ENCODE measurements around the gene HOOK2.
"Not testable (repeated sequence)": the region's sequence is repeated elsewhere in the genome, so short reads cannot be mapped to it uniquely, and the experiment has no call there.

The HOOK2 gene, protein sequence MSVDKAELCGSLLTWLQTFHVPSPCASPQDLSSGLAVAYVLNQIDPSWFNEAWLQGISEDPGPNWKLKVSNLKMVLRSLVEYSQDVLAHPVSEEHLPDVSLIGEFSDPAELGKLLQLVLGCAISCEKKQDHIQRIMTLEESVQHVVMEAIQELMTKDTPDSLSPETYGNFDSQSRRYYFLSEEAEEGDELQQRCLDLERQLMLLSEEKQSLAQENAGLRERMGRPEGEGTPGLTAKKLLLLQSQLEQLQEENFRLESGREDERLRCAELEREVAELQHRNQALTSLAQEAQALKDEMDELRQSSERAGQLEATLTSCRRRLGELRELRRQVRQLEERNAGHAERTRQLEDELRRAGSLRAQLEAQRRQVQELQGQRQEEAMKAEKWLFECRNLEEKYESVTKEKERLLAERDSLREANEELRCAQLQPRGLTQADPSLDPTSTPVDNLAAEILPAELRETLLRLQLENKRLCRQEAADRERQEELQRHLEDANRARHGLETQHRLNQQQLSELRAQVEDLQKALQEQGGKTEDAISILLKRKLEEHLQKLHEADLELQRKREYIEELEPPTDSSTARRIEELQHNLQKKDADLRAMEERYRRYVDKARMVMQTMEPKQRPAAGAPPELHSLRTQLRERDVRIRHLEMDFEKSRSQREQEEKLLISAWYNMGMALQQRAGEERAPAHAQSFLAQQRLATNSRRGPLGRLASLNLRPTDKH

DNA sequence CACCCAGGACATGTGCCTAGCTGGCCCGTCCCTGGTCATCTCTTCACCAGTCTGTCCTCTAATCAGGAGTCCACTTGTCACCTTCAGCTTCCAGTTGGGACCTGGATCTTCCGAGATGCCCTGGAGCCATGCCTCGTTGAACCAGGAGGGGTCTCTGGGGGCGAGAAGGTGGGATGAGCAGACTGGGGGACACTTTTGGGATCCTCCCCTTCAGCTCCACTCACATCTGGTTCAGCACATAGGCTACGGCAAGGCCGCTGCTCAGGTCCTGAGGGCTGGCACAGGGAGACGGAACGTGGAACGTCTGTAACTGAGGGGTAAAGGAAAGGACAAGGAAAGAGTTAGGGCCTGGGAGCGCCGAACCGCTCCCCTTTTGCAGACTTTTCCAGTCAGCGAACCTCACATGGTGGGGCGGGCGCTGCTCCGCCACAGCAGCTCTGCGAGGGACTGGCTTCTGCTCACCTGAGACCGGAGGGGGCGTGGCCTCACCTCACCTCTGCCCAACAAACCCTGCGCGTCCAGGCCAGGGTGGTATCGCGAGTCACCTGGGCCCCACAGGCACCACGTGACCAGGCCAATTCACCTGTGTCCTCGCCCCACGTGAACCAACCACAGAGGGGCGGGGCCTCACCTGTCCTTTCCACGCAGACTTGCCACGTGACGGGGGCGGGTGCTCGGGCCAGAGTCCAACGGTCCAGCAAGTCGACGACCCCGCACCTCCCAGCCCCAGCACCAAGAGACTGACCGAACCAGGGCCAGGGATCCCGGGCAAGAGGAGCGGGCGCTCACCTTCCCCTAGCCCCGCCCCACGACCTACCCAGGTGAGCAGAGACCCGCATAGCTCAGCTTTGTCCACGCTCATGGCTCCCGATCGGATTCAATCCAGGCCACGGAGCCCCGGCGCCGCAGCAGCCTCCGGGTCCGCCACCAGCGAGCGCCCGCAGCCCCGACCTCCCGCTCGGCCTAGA is at the start of gene HOOK2:
TSS of gene HOOK2 (minus strand) at position 965 of the 968 bp plus-strand sequence. CDS start at position 862, 103 bp downstream.
- peak; percentile 70 for DNase-seq

DNA sequence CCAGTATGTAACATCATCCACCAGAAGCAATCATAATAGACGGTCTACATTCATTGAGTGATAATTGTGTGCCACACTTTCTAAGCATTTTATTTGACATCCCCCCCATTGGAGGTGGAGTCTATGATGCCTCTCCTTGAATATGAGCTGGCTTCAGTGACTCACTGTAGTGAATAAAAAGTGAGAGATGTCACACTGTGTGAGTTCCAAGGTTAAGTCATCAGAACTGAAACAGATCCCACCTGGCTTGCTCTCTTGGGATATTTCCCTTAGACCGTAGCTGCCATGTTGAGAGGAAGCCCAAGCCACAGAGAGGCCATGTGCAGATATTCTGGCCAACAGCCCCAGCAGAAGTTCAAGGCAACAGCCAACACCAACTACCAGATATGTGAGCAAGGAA is 46.4 kb upstream of the HOOK2 start:
- DNase-seq, result no peak

DNA sequence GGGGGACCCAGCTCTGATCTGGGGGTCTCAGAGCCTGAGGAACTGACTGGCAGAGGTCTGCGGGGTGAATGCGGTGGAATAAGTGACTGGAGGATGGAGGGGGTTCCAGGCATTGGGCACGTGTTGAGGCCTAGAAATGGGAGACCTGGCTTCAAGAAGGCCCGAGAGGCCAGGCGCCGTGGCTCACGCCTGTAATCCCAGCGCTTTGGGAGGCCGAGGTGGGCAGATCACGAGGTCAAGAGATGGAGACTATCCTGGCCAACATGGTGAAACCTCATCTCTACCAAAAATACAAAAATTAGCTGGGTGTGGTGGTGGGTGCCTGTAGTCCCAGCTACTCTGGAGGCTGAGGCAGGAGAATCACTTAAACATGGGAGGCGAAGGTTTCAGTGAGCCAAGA is 42.5 kb upstream of the HOOK2 start:
- not testable (repeated sequence) for DNase-seq

DNA sequence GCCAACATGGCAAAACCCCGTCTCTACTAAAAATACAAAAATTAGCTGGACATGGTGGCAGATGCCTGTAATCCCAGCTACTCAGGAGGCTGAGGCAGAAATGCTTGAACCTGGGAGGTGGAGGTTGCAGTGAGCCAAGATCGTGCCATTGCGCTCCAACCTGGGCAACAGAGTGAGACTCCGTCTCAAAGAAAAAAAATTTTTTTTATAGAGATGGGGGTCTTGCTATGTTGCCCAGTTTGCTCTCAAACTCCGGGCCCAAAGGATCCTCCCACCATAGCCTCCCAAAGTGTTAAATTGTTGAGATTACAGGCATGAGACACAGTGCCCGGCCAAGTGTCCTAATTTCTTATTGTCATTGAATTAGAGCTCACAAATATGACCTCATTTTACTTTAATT is 41.8 kb upstream of the HOOK2 start:
- not testable (repeated sequence) for DNase-seq

DNA sequence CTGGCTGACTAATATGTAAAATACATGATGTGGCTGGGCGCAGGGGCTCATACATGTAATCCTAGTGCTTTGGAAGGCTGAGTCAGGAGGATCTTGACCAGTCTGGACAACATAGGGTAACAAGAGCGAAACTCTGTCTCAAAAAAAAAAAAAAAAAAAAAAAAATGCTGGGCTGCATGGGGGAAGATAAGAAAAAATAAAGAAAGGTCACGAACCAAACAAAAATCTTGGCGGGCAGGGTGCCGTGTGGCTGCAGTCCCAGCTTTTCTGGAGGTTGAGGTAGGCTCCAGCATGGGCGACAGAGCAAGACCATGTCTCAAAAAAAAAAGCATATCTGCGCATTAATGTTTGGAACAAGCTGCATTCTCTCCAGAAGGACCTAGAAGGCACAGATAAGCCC is 39.7 kb upstream of the HOOK2 start:
- no peak for DNase-seq

DNA sequence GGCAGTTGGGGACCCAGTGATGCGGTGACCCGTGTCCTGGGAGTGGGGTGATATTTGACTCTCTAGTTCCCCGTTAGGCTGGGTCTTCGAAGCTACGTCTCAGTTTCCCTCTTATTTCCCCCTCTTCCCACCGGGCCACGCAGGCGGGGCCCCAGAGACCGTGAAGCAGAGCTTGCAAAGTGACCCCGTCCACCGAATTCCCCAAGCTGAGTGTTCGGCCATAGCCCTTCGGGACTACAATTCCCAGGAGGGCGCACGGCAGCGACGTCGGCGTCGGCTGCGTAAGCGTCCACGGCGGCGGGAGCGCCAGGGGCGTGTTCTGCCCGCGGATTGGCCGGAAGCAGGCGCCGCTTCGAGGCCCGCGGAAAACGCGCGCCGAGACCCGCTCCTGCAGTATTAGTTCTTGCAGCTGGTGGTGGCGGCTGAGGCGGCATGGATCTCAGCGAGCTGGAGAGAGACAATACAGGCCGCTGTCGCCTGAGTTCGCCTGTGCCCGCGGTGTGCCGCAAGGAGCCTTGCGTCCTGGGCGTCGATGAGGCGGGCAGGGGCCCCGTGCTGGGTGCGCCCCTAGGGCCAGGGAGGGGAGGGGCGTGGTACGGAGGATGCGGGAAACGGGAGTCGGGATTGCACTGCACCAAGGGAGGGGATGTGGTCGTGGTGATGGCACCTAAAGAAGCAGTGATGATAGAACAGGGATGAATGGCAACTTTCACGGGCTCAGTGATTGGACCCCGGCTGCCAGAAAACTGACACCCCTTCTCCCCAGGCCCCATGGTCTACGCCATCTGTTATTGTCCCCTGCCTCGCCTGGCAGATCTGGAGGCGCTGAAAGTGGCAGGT is 31.1 kb upstream of the HOOK2 start, which contains the start of gene RNASEH2A:
TSS of gene RNASEH2A (plus strand) at position 343 of the 840 bp plus-strand sequence. CDS start at position 433, 90 bp downstream.
- DNase-seq, result peak; percentile 85

DNA sequence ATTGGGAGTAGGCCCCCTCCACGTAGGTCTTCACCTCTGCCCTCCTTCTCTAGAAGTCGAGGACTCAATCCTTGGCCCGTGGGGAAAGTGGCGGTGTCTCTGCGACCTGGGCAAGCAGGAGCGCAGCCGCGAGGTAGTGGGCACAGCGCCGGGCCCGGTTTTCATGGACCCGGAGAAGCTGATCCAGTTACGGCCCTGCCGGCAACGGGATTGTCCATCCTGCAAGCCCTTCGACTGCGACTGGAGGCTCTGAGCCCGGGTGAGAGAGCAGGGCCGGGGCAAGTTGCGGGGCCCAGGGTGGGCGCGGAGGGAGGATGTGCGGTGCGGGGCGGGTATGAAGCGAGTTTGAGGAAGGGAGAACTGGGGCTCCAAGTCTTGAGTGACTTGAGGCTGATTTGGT is 28.7 kb upstream of the HOOK2 start:
- DNase-seq, result no peak

DNA sequence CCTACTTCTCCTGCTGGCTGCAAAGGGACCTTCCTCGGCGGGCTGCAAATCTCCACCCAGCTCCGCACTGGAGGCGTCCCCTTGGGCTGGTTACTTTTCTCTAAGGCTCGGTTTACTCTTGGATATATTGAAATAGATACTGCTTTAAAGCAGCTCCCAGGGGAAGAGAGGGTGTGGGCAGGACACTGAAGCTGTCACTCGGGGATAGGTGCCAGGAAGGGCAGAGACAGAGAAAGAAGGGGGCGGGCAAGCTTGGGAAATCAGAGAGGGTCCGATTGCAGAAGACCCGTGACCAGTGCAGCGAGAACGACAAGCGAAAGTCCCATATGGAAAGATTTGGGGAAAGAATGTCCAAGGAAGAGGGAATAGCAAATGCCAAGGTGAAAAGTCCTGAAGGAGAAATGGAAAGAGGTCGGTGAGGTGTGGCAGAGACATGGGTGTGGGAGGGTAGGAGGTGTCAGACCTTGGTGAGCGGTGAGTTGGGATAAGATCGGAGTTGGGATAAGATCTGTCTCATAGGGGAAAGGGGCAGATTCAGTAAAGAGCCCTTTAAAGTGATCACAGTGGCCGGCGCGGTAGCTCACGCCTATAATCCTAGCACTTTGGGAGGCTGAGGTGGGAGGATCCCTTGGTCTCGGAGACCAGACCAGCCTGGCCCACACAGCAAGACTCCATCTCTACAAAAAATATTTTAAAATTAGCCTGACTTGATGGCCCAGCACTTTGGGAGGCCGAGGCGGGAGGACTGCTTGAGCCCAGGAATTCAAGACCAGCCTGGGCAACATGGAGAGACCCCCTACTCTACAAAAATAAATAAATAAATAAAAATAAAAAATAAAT is 27.1 kb upstream of the HOOK2 start:
- DNase-seq, result no peak

DNA sequence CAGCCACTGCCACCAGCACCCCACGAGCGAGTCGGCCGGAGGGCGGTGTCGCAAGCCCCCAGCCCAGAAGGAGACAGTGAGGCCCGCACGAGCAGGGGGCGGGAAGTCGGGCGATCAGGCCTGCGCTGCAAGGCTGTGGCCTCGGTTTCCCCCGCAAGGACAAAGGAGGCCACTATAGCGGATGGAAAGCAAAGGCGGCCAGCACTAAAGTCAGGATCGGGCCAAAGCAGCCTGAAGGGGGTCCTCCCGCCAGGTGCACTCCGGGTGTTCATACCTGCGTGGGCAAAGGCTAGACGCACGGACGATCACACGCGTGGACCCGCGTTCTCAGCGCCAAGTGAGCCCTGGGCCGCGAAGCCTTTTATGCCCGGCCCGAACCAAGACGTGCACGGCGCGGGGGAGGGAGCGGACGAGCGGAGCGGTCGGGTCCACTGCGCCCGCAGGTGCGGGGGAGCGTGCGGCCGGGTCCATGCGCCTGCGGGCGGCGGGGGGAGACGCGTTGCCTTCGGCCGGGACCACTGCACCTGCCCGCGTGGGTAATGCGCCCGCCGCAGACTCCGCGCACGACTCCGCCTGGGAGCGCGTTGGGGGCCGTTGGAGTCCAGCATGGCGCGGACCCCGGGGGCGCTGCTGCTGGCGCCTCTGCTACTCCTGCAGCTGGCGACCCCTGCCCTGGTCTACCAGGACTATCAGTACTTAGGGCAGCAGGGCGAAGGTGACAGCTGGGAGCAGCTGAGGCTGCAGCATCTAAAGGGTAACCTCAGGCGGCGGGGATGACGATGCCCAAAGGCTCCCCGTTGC is 26.3 kb upstream of the HOOK2 start, which contains the start of the genes PRDX2 and THSD8:
TSS of gene PRDX2 (minus strand) at position 335 of the 801 bp plus-strand sequence. CDS start 539 bp downstream, outside the sequence.
TSS of gene THSD8 (plus strand) at position 604 of the 801 bp plus-strand sequence. CDS start at position 607, 3 bp downstream.
- peak; percentile 75 for DNase-seq

DNA sequence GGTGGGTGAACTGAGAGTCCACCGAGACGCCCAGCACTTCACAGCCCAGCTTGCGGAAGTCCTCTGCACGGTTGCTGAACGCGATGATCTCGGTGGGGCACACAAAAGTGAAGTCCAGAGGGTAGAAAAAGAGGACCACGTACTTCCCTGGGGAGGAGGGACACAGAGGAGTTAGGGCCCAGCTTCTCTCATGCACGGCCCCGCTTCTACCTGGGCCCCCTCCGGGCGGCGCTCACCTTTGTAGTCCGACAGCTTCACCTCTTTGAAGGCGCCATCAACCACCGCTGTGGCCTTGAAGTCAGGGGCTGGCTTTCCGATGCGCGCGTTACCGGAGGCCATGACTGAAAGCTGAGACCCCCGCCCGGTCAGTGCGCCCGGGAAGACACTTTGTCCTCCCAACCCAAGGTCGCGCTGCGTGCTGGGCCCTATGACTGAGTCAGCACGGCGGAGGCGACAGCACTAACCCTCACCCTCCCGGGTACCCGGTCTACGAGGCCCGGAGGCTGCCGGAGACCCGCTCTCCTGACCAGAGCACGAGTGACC is 25.6 kb upstream of the HOOK2 start:
- no peak for DNase-seq

DNA sequence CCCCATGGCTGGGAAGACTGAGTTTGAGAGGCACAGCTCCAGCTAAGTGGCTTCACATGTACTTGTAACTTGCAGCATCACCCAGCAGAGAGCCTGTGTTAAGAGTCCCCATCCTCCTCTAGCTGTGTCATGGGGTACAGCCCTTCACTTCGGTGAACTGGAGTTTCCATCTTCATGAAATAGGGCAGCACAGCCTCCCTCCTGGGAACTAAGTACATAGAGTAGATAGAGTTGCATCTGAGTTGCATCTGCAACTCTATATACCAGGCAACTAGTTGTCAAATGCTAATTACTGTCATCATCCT is 25.1 kb upstream of the HOOK2 start:
- DNase-seq, result no peak

DNA sequence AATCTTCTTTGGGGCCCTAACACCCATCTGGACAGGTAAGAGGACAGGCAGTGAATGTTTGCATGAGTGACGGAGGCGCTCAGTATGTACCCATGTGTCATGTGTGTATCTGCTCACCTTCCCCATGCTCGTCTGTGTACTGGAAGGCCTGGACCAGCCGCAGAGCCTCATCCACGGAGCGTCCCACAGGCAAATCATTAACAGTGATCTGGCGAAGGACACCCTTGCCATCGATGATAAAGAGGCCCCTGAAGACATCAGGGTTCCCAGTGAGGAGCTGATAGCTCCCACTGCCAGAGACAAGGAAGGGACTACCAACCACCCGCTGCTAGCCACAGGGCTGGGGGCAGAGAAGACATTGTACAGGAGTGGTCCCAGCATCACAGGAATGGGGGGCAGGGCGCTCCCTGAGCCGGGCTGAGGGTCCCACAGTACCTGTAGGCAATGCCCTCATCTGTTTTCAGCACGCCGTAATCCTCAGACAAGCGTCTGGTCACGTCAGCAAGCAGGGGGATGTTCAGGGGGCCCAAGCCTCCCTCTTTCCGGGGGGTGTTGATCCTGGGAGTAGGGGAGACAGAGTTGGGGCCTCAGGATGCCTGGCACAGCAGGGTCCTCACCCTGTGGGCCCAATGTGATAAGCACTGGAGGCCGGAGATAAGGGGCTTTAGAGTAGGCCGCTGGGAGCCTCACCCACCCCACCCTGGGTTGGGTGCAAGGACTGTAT is 24.6 kb upstream of the HOOK2 start:
- no peak for DNase-seq

DNA sequence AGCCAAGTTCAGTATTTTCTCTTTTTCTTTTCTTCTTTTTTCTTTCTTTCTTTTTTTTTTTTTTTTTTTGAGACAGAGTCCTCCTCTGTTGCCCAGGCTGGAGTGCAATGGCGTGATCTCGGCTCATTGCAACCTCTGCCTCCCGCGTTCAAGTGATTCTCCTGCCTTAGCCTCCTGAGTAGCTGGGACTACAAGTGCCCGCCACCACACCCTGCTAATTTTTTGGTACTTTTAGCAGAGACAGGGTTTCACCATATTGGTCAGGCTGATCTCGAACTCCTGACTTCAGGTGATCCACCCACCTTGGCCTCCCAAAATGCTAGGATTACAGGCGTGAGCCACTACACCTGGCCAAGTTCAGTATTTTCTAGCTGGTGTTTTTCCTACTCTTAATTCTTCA is 22.3 kb upstream of the HOOK2 start:
- not testable (repeated sequence) for DNase-seq

DNA sequence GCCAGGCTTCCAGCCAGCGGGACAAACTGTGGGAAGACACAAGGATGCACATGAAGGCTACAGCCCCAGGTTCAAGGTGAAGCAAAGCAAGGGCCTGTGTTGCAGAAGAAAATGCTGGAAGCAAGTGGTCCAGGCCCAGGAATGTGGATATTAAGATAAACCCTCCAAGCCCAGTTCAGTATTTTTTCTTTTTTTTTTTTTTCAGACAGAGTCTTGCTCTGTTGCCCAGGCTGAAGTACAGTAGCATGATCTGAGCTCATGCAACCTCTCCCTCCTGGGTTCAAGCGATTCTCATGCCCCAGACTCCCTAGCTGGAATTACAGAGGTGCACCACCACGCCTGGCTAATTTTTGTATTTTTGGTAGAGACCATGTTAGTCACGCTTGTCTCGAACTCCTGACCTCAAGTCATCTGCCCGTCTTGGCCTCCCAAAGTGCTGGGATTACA is 21.8 kb upstream of the HOOK2 start:
- DNase-seq, result no peak

DNA sequence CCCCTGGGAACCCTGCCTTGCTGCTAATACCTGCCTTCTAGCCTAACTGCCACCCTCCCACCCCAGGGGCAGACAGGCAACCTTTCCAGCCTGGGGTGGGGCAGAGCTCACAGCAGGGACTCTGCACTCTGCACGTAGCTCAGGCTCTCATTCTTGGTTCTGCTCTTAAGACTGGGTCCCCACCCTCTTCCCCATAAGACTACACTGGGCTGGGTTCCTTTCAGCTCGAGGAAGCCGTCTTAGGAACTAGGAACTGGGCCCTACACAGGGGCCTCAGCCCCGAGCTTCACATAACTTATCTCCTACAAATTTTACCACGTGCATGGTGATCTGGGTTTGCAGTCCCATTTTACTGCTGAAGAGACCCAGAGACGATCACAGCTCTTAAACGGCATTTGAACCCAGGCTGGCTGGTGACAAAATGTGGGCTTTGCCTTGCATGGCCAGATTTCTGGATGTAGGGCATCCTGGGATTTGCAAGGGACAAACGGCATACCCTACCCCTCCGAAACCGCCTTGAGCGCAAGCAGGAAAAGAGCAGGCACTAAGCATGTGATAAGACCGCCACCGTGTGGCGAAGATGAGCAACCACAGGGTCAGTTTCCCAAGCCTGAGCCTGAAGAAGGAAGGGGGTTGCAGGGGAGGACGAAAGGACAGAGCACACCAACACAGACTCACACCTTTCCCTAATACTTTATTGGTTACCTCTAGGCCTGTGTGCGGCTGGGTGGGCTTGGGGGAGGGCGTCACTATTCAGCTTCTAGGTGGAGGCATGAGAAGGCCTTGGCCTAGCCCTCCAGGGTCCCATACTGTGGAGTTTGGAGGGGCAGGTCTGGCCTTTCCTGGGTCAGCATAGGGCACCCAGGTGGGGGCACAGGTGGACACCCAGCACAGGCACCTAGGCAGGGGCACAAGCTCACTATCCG is 21.1 kb upstream of the HOOK2 start:
- DNase-seq, result peak; percentile 75

DNA sequence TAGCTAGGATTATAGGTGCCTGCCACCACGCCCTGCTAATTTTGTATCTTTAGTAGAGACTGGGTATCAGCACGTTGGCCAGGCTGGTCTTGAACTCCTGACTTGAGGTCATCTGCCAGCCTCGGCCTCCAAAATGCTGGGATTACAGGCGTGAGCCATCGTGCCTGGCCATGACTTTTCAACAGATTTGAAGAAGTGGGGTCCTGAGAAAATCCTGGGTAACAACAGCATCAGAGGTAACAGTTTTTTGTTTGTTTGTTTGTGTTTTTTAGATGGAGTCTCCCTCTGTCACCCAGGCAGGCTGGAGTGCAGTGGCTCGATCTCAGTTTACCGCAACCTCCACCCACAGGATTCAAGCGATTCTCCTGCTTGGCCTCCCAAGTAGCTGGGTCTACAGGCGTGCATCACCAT is 19.6 kb upstream of the HOOK2 start:
- no peak for DNase-seq

DNA sequence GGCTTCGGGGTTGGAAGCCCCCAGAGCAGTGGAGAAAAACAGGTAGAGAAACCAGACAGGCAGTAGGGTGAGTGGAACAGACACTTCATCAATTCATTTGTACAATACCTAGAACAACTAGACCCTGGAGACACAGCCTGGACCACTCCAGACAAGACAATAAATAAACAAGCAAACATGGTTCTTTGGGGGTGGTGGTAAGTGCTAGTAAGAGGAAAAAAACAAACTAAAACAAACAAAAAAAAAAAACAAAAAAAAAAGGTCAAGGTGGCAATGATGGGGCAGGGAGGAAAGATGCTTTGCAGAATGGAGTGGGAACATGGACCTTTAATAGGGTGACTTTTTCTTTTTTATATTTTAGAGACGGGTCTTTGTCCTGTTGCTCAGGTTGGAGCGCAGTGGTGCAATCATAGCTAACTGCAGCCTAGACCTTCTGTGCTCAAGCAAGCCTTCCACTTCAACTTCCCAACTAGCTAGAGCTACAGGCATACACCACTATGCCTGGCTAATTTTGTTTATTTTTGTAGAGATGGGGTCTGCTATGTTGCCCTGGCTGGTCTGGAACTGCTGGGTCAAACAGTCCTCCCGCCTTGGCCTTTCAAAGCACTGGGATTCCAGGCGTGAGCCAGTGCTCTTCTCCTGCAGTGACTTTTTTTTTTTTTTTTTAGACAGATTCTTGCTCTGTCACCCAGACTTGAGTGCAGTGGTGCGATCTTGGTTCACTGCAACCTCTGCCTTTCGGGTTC is 19.0 kb upstream of the HOOK2 start:
- DNase-seq, result no peak

All from CD4-positive, alpha-beta T cell treated with Interferon gamma for 1 hour (primary cell).